ENCODE results near the gene FBXL14. TPM values are rescaled to one million over a fixed set of nuclear protein-coding genes. Genes with fewer than 3 reads are reported as not detected.
"Not testable (repeated sequence)": the region's sequence is repeated elsewhere in the genome, so short reads cannot be mapped to it uniquely, and the experiment has no call there.

Gene FBXL14
- polyA plus RNA-seq, 4 donors = 11.2 to 15.2 (median 11.7) TPM

DNA sequence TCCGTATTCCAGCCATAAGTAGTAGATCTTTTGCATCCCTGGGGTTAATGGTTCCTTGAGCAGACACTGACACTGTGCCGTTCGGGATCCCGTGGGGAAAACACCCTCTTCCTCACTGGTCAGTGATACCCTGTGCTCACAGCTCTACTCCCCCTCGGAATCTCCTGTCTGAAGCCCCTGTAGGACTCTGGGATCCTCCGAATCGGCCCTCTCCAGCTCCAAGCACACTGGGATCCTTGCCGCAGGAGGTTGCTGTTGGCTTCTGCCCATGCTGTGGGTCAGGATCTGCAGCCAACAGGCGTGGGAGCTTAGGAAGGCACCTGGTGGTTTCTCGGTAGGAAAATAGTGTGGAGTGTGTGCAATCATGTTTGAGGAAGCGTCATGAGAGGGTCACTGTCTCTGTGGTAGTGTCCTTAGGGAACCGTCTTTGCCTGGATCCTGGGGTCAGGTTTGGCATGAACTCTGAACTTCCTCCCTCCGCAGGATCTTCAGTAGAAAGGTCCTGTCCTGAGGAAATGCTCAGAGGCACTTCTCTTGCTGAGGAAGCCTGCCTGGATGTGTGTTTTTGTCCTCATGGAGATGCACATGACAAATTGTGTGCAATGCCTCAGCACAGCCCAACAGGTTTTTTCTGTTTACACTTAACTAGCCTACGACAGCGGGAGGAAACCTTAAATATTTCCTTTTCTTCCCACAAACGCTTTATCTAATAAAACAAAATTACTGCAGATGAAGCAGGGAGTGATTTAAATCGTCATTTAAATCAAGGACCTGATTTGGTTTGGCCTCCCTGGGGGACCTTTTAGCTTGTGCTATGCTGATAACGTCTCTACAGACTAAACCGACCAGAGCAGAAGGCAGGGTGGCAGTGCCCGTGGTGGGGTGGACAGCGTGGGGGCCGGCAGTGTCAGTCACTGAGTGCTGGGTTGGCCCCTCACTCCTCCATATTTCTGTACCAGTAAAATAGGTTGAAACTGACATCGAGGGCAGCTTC lies 18.7 kb downstream of the FBXL14 start:
- peak in 1 of 4 donors; percentile 54 for DNase-seq (ENCODE audit: low read depth in 4 of 4, low spot score in 3 of 4)

DNA sequence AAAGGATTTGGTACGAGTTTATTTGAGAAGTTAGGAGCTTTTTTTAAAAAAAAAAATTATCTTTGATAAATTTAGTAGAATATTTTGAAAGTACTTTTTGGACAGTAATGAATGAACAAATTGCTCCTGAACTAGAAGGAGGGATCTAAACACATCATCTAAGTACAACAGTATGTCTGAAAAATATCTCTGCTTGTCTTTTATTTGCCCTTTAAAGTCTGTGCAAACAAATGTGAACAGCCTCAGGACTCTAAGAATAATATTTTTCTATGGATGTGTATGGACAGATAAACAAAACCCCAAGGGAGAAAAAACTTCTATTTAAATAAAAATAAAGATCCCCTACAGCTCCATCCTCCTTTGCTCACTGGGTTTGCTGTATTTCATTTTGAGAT lies 19.5 kb downstream of the FBXL14 start:
- no peak for DNase-seq (ENCODE audit: low read depth in 4 of 4, low spot score in 3 of 4)

DNA sequence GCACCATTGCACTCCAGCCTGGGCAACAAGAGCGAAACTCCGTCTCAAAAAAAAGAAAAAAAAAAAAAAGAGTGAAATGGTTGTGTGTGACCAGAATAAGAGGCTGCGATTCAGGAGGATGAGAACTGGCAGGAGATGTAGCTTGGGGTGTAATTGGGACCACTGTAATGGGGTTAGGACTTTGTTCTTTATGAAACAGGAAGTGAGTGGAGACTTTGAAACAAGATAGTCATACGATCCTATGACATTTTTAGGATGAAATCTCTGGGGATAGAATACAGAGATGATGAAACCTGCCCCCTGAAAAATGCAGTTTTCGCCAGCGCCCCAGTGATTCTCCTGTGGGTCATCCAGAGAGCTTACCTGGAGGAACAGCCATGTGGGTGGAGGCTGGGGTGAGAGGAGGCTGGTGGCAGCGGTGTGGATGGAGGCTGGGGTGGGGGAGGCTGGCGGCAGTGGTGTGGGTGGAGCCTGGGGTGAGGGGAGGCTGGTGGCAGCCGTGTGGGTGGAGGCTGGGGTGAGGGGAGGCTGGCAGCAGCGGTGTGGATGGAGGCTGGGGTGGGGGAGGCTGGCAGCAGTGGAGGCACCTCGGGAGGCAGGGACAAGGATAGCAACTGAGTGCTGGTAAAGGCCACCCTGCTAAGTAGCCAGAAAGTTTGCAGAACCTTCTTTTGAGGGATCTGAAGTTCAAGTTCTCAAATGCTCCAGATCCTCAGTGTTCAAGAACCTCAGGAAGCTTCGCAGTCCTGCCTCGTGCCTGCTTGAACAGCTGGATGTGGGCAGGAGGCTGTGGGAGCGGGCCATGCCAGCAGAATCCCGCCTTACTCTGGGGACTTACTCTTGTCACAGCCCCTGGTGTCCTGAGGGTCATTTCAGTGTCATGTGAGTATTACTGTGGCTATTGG lies 20.2 kb downstream of the FBXL14 start:
- DNase-seq (ENCODE audit: low read depth in 4 of 4, low spot score in 3 of 4) = no peak

DNA sequence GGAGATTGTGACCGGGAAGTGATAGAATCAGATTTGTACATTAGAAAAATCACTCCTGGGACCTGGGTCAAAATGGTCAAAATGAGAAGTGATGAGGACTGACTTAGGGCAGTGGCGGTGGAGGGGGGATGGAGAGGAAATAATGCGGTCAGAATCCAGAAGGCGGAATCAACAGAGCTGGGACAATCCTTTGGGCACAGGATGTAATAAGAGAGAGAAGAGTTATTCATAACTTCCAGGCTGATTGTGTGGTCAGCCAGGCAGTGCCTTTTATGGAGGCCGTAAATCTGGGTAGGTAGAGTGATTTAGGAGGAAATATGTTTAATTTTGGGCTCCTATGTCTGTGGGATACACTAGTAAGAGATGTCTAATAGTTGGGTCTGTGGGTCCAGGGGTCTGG lies 21.6 kb downstream of the FBXL14 start:
- no peak for DNase-seq (ENCODE audit: low read depth in 4 of 4, low spot score in 3 of 4)

DNA sequence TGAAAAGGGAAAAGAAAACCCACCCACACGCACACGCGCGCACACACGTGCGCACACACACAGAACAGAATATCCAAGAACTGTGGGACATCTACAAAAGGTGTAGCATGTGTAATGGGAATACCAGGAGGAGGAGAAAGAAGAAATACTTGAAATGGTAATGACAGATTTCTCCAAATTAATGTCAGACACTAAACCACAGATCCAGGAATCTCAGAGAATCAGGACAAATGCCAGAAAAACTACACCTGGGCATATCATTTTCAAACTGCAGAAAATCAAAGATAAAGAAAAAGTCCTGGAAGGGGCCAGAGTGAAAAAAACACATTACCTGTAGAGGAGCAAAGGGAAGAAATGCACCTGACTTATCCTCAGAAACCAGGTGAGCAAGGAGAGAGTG lies 26.5 kb downstream of the FBXL14 start:
- DNase-seq (ENCODE audit: low read depth in 4 of 4, low spot score in 3 of 4) = no peak

DNA sequence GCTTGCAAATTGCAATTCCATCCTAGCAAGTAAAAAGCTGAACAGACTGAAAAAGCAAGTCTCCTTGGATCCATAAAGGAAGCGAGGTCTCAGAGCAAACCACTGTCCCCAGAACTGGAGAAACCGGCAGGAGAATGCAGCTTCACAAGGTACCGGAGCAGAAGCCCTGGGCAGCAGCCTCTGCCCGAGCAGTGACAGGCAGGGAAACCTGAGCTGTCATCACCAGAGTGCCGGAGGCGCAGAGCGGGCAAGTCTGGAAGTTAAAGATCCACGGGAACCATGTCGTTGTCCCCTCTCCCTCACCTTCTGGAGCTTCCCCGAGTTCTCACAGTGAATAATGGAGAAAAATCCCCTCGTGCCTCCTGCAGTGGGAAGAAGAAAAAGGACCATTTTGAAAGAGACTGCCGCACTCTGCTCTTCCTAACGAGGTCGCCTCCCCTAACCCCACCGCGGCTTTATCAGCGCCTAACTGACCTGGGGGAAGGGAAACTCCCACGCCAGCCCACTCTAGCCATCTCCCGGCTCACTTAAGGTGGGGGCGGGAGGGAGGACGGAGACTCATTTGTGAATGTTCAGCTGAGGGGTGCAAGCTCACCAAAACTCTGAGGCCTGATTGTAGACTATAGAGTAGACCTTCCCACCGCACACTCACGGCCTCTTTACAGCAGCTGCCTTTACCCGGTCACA lies 27.8 kb downstream of the FBXL14 start:
- DNase-seq (ENCODE audit: low read depth in 4 of 4, low spot score in 3 of 4) = no peak

DNA sequence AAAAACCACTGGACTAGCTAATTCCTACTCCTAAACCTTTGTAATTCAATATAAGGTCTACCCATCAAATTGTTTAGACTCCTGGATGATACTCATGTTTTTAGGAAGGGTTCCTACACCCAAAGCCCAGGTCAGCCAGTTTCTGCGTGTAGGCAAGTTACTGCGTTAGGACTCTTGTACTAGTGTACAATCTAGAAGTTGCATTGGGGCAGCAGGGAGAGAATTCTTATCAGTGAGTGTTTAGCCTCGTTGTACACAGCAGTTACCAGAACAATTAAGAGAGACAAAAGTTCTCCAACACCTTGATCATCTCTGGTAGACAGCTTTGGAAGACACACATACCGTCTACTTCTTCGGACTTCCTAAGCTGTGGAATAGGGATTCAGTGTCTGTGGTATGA lies 29.2 kb downstream of the FBXL14 start:
- DNase-seq (ENCODE audit: low read depth in 4 of 4, low spot score in 3 of 4) = no peak

DNA sequence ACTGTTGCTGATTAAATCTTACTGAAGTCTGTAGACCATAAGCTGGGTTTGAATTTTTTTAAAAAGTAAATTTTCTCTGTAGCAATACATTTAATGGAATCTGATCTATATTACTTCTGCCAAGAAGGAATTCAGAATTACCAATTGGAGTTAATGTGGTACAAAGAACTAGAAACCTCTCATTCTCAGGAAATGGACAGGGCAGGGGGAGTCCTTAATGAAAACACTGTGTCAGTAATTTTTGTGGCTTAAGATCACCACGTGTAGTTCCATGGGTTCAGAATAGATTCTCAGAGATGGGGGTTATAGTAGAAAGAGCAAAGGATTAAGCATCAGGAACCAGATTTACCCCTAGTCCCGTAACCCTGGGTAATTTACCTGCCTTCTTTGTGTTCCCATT lies 30.3 kb downstream of the FBXL14 start:
- no peak for DNase-seq (ENCODE audit: low read depth in 4 of 4, low spot score in 3 of 4)

DNA sequence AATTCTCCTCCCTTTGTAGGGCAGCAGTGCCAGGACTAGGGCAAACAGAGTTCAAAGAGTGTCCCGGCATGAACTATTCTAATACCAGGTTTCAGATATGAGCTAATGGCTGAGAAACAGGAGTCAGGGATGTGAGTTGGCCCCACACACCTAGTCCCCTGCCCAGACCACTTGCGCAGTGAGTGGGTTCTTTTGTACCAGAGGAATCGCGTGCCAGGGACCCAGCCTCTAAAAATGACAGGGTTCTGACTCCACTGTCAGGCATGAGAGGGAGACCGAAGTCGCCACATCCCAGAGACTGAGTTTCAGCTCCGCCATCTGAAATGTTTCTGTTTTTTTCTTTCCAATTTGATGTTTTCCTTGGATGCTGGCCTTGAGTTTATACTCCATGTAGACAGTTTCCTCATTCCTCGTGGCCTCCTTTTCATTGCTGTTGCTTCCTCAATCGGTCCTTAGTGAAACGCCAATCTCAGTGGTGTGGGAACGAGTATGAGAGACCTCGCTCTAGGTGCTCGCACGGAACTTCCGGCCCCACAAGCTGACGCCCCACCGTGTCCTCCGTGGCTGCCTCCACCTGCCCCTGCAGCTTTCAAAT lies 31.5 kb downstream of the FBXL14 start:
- DNase-seq (ENCODE audit: low read depth in 4 of 4, low spot score in 3 of 4) = no peak

DNA sequence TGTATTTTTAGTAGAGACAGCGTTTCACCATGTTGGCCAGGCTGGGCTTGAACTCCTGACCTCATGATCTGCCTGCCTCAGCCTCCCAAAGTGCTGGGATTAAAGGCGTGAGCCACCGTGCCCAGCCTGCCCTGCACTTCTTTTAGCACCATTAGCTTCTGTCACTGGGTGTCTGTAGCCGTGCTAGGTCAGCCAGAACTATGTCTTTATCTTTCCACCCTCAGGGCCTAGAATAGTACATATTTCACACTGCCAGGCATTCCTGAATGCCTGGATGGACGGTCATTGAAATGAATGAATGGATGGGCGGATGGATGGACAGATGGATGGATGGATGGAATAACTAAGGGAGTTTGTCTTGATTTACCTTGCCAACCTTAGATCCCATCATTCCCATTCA lies 33.7 kb downstream of the FBXL14 start:
- DNase-seq (ENCODE audit: low read depth in 4 of 4, low spot score in 3 of 4) = no peak

DNA sequence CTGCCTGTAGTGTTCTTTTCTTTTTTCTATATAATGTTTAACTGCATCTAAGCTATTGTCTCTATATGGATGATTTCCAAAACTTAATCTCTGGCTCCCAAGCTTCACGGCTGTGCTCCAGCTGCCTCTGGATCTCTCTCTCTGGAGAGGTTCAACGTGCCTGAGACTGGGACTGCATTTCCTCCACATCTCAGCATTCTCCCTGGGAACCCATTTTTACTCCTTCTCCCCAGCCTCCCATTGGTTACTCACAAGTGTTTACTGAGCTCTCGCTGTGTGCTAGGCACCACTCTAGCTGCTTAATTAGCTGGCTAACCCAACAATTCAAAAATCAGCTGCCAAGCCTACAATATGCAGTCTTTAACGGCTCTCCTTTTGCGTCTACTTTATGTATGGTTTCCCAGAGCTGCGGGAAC lies 34.7 kb downstream of the FBXL14 start:
- no peak for DNase-seq (ENCODE audit: low read depth in 4 of 4, low spot score in 3 of 4)

DNA sequence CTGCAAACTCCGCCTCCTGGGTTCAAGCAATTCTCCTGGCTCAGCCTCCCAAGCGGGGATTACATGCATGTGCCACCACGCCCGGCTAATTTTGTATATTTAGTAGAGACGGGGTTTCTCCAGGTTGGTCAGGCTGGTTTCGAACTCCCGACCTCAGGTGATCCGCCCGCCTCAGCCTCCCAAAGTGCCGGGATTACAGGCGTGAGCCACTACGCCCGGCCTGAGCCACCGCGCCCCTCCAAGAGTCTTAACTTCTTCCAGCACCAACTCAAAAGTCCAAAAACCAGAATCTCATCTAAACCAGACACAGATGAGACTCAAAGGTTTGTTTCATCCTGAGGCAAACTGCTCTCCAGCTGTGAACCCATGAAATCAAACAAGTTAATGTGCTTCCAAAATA lies 36.3 kb downstream of the FBXL14 start:
- DNase-seq (ENCODE audit: low read depth in 4 of 4, low spot score in 3 of 4) = not testable (repeated sequence)

DNA sequence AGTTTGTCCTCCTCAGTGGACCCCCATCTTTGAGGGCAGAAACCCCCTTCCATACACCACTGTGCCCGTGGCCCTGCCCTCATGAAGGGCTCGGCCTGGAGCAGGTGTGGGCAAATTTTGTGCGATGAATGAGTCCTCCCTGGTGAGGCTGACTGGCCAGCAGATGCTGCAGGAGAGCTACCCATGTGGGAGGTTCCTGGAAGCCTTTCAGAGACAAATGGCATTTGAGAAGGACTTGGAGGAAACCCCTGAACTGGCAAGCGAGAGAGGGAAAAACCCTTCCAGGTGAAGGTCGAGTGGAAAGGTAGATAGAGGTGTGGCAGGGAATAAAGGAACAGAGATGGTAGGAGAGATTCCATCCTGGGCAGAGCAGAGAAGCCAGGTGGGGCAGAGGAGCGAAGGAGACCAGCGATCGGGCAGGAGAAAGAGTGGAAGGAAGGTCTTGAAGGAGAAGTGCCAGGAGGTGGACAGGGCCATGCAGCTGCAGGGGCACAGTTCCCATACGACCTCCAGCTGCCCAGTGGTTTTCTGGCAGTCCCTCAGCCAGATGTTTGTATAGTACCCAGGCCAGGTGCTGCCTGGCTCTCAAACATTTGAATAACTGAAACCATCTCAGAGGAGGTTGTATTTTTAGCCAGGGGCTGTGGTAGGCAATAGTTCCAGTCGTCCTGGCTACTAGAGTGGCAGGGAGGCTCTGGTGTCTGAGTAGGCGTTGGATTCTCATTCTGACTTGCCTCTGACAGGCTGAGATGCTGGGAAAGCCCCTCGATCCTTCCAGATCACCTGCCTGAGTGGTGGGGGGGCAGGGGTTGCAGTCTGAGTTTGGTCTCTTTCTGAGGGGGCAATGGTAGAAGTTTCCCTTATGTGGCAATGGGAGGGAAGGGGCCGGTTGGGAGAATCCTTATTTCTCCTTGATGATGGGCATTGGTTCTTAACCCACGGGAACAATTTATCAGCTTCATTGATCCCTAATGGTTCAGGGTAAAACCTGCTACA lies 40.1 kb downstream of the FBXL14 start:
- DNase-seq (ENCODE audit: low read depth in 4 of 4, low spot score in 3 of 4) = no peak

DNA sequence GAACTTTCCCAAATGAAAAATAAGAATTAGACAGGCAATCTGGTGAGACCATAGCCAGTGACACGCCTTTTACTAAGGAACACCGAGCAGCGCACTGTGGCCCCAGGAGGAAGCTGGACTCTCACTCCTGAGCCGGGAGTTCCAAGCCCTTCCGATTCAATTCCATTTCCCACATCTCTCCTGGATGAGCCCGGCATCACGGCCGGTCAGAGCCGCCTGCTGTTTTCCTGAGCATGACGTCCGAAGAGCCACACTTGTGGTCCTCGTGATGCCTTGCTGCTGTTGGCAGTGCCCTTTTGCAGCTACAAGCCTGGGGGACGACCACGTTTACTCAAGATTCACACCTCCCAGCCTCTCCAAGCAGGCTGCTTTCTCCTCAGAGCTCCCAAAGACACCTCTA lies 40.8 kb downstream of the FBXL14 start:
- DNase-seq (ENCODE audit: low read depth in 4 of 4, low spot score in 3 of 4) = no peak

DNA sequence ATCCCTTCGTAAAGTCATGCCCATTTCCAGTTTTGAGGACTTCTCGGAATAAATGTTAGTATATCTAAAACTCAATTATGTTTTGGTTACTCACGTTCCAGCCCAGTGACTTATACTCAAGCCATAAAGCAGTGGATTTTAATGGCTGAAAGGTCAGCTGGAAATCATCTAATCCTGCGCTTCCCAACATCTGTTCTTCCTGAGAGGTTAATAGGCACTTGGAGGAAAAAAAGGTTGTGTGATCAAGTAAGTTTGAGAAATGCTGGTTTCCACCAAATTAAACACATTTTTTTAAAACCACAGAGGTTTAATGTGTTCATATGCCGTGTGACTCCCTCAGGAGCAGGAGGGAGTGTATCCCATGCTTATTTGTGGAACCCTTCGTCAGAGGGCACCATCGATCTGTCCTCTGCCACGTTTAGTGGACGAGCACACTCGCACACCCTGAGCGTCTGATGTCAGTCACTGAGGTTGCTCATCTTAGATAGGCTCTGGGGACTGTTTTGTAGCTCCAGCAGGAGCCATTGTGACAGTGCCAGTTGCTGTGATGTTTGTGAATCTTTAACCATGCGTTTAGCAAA lies 41.4 kb downstream of the FBXL14 start:
- no peak for DNase-seq (ENCODE audit: low read depth in 4 of 4, low spot score in 3 of 4)

DNA sequence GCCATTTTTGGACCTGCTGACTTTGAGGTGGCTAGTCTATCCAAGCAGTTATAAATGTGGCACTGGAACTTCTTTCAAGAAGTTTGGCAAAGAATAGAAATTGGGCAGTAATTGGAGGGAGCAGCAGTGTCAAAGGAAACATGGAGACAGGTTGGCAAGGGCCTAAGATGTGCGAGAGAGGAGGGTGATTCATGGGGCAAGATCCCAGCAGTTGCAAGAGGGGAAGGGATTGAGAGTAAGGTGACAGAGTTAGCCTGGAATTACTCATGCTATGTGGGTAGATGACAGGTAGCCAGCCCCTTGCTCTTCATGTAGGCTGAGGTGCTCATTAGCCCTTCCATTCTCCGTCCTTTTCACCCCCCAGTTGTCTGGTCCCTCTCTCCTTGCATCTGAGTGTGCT lies 42.2 kb downstream of the FBXL14 start:
- DNase-seq (ENCODE audit: low read depth in 4 of 4, low spot score in 3 of 4) = no peak

DNA sequence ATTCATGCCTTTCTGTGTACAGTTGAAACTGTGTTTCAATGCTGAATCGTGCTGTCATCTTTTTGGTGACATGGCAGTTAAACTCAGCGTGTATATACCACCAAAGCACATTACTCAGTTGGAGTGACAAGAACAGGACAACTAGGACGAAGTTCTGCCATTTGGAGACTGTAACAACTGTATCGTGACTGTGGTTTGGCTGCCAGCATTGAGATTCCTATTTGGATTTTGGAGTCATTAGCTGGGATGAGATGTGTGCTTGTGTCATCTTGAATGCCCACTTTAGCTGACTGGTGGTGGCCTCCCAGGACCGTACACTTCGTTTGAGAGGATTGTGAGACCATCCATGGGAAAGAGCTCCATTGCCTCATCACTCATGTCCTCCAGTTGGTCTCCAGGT lies 42.9 kb downstream of the FBXL14 start:
- no peak for DNase-seq (ENCODE audit: low read depth in 4 of 4, low spot score in 3 of 4)

DNA sequence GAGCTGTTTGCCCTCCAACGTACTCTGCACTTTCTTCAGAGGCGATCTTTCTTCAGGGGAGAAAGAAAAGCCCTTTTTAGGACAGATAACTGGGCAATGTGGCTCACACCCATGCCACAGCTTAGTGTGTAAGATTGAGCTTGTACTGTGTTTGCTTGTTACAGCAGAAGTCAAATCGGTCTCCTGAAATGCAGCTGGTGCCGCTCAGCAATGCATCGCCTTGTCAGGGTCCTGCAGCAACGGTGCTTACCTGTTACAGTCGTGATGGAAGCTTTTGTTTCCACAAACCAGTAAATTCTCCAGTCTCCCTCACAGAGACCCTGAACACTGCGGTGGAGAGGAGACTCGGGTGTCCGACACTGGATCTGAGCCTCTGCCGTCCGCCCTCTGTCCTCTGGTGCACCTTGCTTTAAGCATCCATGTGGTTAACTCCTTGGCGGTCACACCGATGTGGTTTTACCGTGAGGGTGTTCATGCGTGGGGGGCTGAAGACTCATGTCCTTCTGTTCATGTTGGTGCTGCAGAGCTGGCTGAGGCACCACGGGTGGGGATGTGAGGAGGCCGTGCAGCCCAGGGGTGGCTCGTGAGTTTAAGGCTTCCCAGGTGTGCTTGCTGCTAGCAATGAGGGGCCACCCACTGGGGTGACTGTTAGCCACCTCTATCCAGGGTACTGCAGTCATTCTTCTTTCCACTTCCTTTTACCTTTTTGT lies 47.3 kb downstream of the FBXL14 start:
- no peak for DNase-seq (ENCODE audit: low read depth in 4 of 4, low spot score in 3 of 4)

All from right renal pelvis (tissue), 4 donors.